NCI-H1694 treated with DMSO at 0.1 percent for 48 hours (cell line): Measurements from ENCODE around the gene RNASE4.

ENCODE experiments used
- DNase-seq: peaks from one replicate; lab custom pipeline; 2025; lab: John Stamatoyannopoulos, UW

Gene RNASE4

DNA sequence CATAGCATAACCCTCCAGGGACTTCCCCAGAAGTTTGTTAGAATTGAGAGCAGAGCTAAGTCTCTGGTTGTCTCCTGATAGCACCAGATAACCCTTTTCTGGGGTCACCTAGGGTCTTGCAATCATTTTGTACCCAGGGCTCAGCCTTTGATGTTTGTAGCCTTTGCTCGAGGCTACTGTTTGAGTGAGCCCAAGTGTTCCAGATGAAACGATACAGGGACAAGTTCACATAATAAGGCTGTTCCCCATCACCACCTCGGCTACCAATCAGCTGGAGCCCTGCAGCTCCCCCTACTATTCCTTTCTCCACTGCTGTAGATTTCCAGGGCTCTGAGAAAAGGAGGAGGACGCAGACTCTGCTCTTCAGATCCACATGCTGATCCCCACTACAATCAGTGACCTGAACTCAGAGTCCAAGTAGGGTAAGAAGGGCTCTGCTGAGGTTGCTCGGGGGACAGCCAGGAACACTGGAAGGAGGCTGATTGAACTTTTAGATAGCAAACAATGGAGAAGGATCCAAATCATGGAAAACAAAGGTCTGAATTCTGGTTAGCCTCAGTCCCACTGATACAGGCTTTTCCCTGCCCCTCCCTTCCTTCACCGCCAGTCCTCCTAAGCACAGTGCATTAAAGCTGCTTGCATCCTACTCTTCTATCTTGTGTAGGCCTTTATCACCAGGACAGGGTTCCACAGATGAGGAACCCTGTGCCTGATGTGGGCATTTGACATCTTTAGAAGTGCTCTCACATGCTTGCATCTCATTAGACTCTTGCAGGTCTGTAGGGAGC lies 61.4 kb downstream of the RNASE4 start, which contains the start of gene EDDM3A:
EDDM3A (plus strand) TSS at position 317 of the 788 bp plus-strand sequence. CDS start 1,694 bp downstream, outside the sequence.
- no peak for DNase-seq

GRCh38 chr14:20746566-20746965 lies 62.2 kb downstream of the RNASE4 start:
- DNase-seq, result no peak

DNA sequence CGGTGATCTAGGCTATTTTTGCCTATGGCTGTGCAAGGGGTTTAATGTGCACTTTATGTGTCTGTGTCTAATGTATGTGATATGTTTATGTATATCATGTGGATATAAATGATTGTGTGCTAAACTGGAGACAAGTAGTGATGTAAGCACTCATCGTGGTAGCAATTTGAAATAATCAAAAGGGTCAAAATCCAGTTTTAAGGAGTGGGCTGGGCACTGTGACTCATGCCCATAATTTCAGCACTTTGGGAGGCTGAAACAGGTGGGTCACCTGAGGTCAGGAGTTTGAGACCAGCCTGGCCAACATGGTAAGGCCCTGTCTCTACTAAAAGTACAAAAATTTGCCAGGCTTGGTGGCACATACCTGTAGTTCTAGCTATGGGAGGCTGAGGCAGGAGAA lies 64.1 kb downstream of the RNASE4 start:
- no peak for DNase-seq

GRCh38 chr14:20750194-20750593 lies 65.8 kb downstream of the RNASE4 start:
- no peak for DNase-seq
